Caco-2 (cell line): ENCODE measurements around the gene GCN1. TPM values are rescaled to one million over a fixed set of nuclear protein-coding genes. Genes with fewer than 3 reads are reported as not detected.

Source experiments
- BruUV-seq: library from RNA; stranded (reverse); fragments of 400-500 nt; replicated peaks from 2 replicates; lab custom pipeline; 2021; lab: Mats Ljungman, UMichigan
- CTCF ChIA-PET: fragments of 300-600 bp; sonication (Branson Sonifier 250); formaldehyde crosslinking; loops from one replicate; lab custom pipeline; 2022; ENCODE audit warnings: antibody characterized with exemption; lab: Charles Lee
- POLR2A ChIA-PET: fragments of 300-600 bp; sonication (Branson Sonifier 250); formaldehyde crosslinking; loops from one replicate; lab custom pipeline; 2022; ENCODE audit warnings: antibody characterized with exemption; lab: Charles Lee
- DNase-seq, 2 experiments: peaks; one replicate each; pipeline versions ENCODE4 v3.0.0 to v3.0.0-alpha.2; 2020 to 2022
- H3K27me3 ChIP-seq: replicated peaks from 2 replicates; pipeline ENCODE4 v1.6.0; 2011; ENCODE audit warnings: low read length; ENCODE audit not compliant: control insufficient read depth, insufficient read depth
- H3K36me3 ChIP-seq: 2 replicates; pipeline ENCODE4 v1.5.1; 2011; ENCODE audit warnings: low read length; ENCODE audit not compliant: control insufficient read depth, insufficient read depth
- H3K4me1 ChIP-seq: fragments of 250-450 bp; sonication (Bioruptor Pico); 2 replicates; pipeline ENCODE4 v1.5.1; 2020; ENCODE audit warnings: mild to moderate bottlenecking
- H3K4me3 ChIP-seq: 2 replicates; pipeline ENCODE4 v1.5.1; 2011; ENCODE audit warnings: low read depth, mild to moderate bottlenecking, control low read depth, low read length
- H3K9me3 ChIP-seq: fragments of 250-450 bp; sonication (Bioruptor Pico); 2 replicates; pipeline ENCODE4 v1.5.1; 2020; ENCODE audit warnings: mild to moderate bottlenecking, moderate library complexity
- H3K27ac Mint-ChIP-seq: one replicate; pipeline ENCODE4 v1.8.0; 2022; ENCODE audit warnings: mixed read lengths; ENCODE audit not compliant: unreplicated experiment
- H3K27me3 Mint-ChIP-seq: one replicate; pipeline ENCODE4 v1.8.0; 2022; ENCODE audit warnings: mixed read lengths; ENCODE audit not compliant: insufficient read depth, unreplicated experiment
- H3K36me3 Mint-ChIP-seq: one replicate; pipeline ENCODE4 v1.8.0; 2022; ENCODE audit warnings: mild to moderate bottlenecking, mixed read lengths; ENCODE audit not compliant: insufficient read depth, unreplicated experiment
- H3K4me1 Mint-ChIP-seq: one replicate; pipeline ENCODE4 v1.8.0; 2022; ENCODE audit warnings: low read depth, mixed read lengths; ENCODE audit not compliant: unreplicated experiment
- H3K4me3 Mint-ChIP-seq: one replicate; pipeline ENCODE4 v1.8.0; 2022; ENCODE audit warnings: mild to moderate bottlenecking, moderate library complexity, mixed read lengths; ENCODE audit not compliant: unreplicated experiment
- H3K9me3 Mint-ChIP-seq: one replicate; pipeline ENCODE4 v1.8.0; 2022; ENCODE audit warnings: mixed read lengths; ENCODE audit not compliant: unreplicated experiment
- CTCF ChIP-seq, 2 experiments: fragments of 200-600 bp in 1 of 2; IDR thresholded peaks; 1 replicate in 1 of 2; 2 replicates in 1 of 2; pipeline versions ENCODE4 v1.5.1 to v1.8.0; 2011 to 2022; ENCODE audit warnings: antibody characterized with exemption in 1 of 2, control low read depth in 1 of 2, inconsistent platforms in 1 of 2, low read depth in 1 of 2, low read length in 1 of 2, mild to moderate bottlenecking in 1 of 2, moderate library complexity in 1 of 2; ENCODE audit not compliant: insufficient read depth in 1 of 2, severe bottlenecking in 1 of 2, unreplicated experiment in 1 of 2
- intact Hi-C: fragments of 100-400 bp; cut with micrococcal nuclease; formaldehyde crosslinking; loops from one replicate; pipeline ENCODE4 v1.10.0; 2022; ENCODE audit not compliant: unreplicated experiment
- total RNA-seq: library from RNA; stranded (reverse); gene quantifications from 2 replicates; pipeline ENCODE4 v1.2.3, GENCODE V29; 2022

Gene GCN1
- total RNA-seq, 1 experiment from 2014 or later: 154 TPM

- no peaks in the 10 kb centered on the region for H3K27me3 ChIP-seq
- no peak overlapping the region for H3K27ac Mint-ChIP-seq
- no peaks in the 10 kb centered on the region for H3K27me3 Mint-ChIP-seq
- peaks cover 8% of the 10 kb centered on the region for H3K36me3 ChIP-seq
- H3K4me1 Mint-ChIP-seq: no peaks in the 10 kb centered on the region
- H3K4me3 Mint-ChIP-seq: no peak overlapping the region
- POLR2A ChIA-PET: interaction anchor here (0.6 kb wide), 3 partner anchors 18 to 1884 kb away, joined by 3 to 5 read pairs (median 4); no protein-coding TSS in a partner anchor
- H3K4me1 ChIP-seq: peaks cover 9% of the 10 kb centered on the region
- intact Hi-C loops: no loop called here
- TF ChIP-seq CTCF (IDR thresholded peaks at IDR 0.05; ENCODE audit: insufficient read depth in 1 of 2, low read depth in 1 of 2, low read length in 1 of 2, severe bottlenecking in 1 of 2, unreplicated experiment in 1 of 2): no peak
- H3K9me3 ChIP-seq: no peaks in the 10 kb centered on the region
- H3K4me3 ChIP-seq: no peak overlapping the region
- no peaks in the 10 kb centered on the region for H3K9me3 Mint-ChIP-seq
- no TSS peak for BruUV-seq
- peaks cover 73% of the 10 kb centered on the region for H3K36me3 Mint-ChIP-seq
- CTCF ChIA-PET: interaction anchor here (0.6 to 1.0 kb wide), 5 partner anchors 8 to 882 kb away, joined by 3 to 11 read pairs (median 4); partner anchors contain the start of gene RPLP0
- no peak for DNase-seq
Measured at GRCh38 chr12:120167529-120168095, 26.9 kb downstream of the GCN1 start.

- H3K27me3 ChIP-seq: no peaks in the 10 kb centered on the region
- no TSS peak for BruUV-seq
- H3K9me3 ChIP-seq: no peaks in the 10 kb centered on the region
- Mint-ChIP-seq H3K9me3 (no peaks in the 10 kb centered on the region), H3K36me3 (peaks cover 73% of the 10 kb centered on the region), H3K27ac (no peak overlapping the region), H3K27me3 (no peaks in the 10 kb centered on the region), H3K4me3 (no peak overlapping the region), H3K4me1 (no peaks in the 10 kb centered on the region)
- H3K36me3 ChIP-seq: peaks cover 7% of the 10 kb centered on the region
- DNase-seq: no peak
- no peak for TF ChIP-seq CTCF (IDR thresholded peaks at IDR 0.05; ENCODE audit: insufficient read depth in 1 of 2, low read depth in 1 of 2, low read length in 1 of 2, severe bottlenecking in 1 of 2, unreplicated experiment in 1 of 2)
- CTCF ChIA-PET: no interaction called here
- POLR2A ChIA-PET: no interaction called here
- no peak overlapping the region for H3K4me3 ChIP-seq
- H3K4me1 ChIP-seq: no peaks in the 10 kb centered on the region
- intact Hi-C loops: no loop called here
Measured at GRCh38 chr12:120164293-120164692, 30.2 kb downstream of the GCN1 start.

- Mint-ChIP-seq H3K4me1 (no peaks in the 10 kb centered on the region), H3K9me3 (no peaks in the 10 kb centered on the region), H3K36me3 (peaks cover 76% of the 10 kb centered on the region), H3K27me3 (no peaks in the 10 kb centered on the region), H3K4me3 (no peak overlapping the region), H3K27ac (no peak overlapping the region)
- no peak for TF ChIP-seq CTCF (IDR thresholded peaks at IDR 0.05; ENCODE audit: insufficient read depth in 1 of 2, low read depth in 1 of 2, low read length in 1 of 2, severe bottlenecking in 1 of 2, unreplicated experiment in 1 of 2)
- Histone ChIP-seq H3K4me3 (no peak overlapping the region), H3K9me3 (no peaks in the 10 kb centered on the region), H3K4me1 (no peaks in the 10 kb centered on the region), H3K27me3 (no peaks in the 10 kb centered on the region), H3K36me3 (peaks cover 11% of the 10 kb centered on the region)
- intact Hi-C loops: no loop called here
- CTCF ChIA-PET: no interaction called here
- DNase-seq: no peak
- BruUV-seq: no TSS peak
- POLR2A ChIA-PET: no interaction called here
Measured at GRCh38 chr12:120162763-120163162, 31.8 kb downstream of the GCN1 start.
